ENCODE data around the gene RRP1.
"Not testable (repeated sequence)": the region's sequence is repeated elsewhere in the genome, so short reads cannot be mapped to it uniquely, and the experiment has no call there.

Gene RRP1

GRCh38 chr21:43840259-43840658 lies 50.9 kb downstream of the RRP1 start:
- no peak for DNase-seq (ENCODE audit: low spot score)

GRCh38 chr21:43842742-43843141 lies 53.4 kb downstream of the RRP1 start:
- DNase-seq (ENCODE audit: low spot score), result no peak

- DNase-seq (ENCODE audit: low spot score), result not testable (repeated sequence)
Measured at GRCh38 chr21:43844906-43845305, 55.5 kb downstream of the RRP1 start.

GRCh38 chr21:43845386-43845785 lies 56.0 kb downstream of the RRP1 start:
- no peak for DNase-seq (ENCODE audit: low spot score)

- no peak for DNase-seq (ENCODE audit: low spot score)
Measured at GRCh38 chr21:43846430-43846829, 57.1 kb downstream of the RRP1 start.

GRCh38 chr21:43847301-43847700 lies 57.9 kb downstream of the RRP1 start:
- DNase-seq (ENCODE audit: low spot score), result peak; percentile 1

- DNase-seq (ENCODE audit: low spot score), result no peak
Measured at GRCh38 chr21:43848771-43849170, 59.4 kb downstream of the RRP1 start.

- DNase-seq (ENCODE audit: low spot score), result no peak
Measured at GRCh38 chr21:43849532-43850299, 60.3 kb downstream of the RRP1 start.

- no peak for DNase-seq (ENCODE audit: low spot score)
Measured at GRCh38 chr21:43850728-43851295, 61.4 kb downstream of the RRP1 start.

- DNase-seq (ENCODE audit: low spot score), result no peak
Measured at GRCh38 chr21:43851593-43851992, 62.2 kb downstream of the RRP1 start.

- no peak for DNase-seq (ENCODE audit: low spot score)
Measured at GRCh38 chr21:43853851-43854772, 64.7 kb downstream of the RRP1 start.
